GM19023 (cell line): ENCODE measurements around the gene AUTS2.

Experiments
- ATAC-seq: cut with Tn5 transposase; IDR thresholded peaks from one replicate; pipeline ENCODE4 v1.9.1; 2021; ENCODE audit warnings: mild to moderate bottlenecking, moderate library complexity; ENCODE audit not compliant: unreplicated experiment

AUTS2 gene

GRCh38 chr7:69919426-69920111 is 321.3 kb downstream of the AUTS2 start:
- ATAC-seq, result no peak

- ATAC-seq, result no peak
Observed at GRCh38 chr7:69920797-69921196, 322.5 kb downstream of the AUTS2 start.

- ATAC-seq, result no peak
Observed at GRCh38 chr7:69922026-69922803, 323.9 kb downstream of the AUTS2 start.

GRCh38 chr7:69927461-69927860 is 329.2 kb downstream of the AUTS2 start:
- ATAC-seq, result no peak

- no peak for ATAC-seq
Observed at GRCh38 chr7:69928621-69929020, 330.3 kb downstream of the AUTS2 start.

GRCh38 chr7:69929622-69930021 is 331.3 kb downstream of the AUTS2 start:
- ATAC-seq, result no peak

- no peak for ATAC-seq
Observed at GRCh38 chr7:69932034-69932628, 333.9 kb downstream of the AUTS2 start.

GRCh38 chr7:69934144-69934903 is 336.0 kb downstream of the AUTS2 start:
- no peak for ATAC-seq

- no peak for ATAC-seq
Observed at GRCh38 chr7:69935107-69935506, 336.8 kb downstream of the AUTS2 start.

- ATAC-seq, result no peak
Observed at GRCh38 chr7:69937097-69937496, 338.8 kb downstream of the AUTS2 start.

GRCh38 chr7:69939317-69939716 is 341.0 kb downstream of the AUTS2 start:
- ATAC-seq, result no peak

GRCh38 chr7:69941077-69941651 is 342.9 kb downstream of the AUTS2 start:
- no peak for ATAC-seq

GRCh38 chr7:69942573-69942972 is 344.3 kb downstream of the AUTS2 start:
- ATAC-seq, result no peak

GRCh38 chr7:69946901-69947300 is 348.6 kb downstream of the AUTS2 start:
- ATAC-seq, result no peak

GRCh38 chr7:69947998-69948397 is 349.7 kb downstream of the AUTS2 start:
- ATAC-seq, result no peak

- no peak for ATAC-seq
Observed at GRCh38 chr7:69949122-69949521, 350.8 kb downstream of the AUTS2 start.

- ATAC-seq, result no peak
Observed at GRCh38 chr7:69951458-69951857, 353.2 kb downstream of the AUTS2 start.

- ATAC-seq, result no peak
Observed at GRCh38 chr7:69953136-69954067, 355.1 kb downstream of the AUTS2 start.

- ATAC-seq, result no peak
Observed at GRCh38 chr7:69956541-69956940, 358.3 kb downstream of the AUTS2 start.

GRCh38 chr7:69957661-69958060 is 359.4 kb downstream of the AUTS2 start:
- ATAC-seq, result no peak
